ENCODE measurements around the gene SETDB2.
A peak's percentile ranks its signal among the peaks of the same experiment; 100 is the strongest.

Gene SETDB2, protein sequence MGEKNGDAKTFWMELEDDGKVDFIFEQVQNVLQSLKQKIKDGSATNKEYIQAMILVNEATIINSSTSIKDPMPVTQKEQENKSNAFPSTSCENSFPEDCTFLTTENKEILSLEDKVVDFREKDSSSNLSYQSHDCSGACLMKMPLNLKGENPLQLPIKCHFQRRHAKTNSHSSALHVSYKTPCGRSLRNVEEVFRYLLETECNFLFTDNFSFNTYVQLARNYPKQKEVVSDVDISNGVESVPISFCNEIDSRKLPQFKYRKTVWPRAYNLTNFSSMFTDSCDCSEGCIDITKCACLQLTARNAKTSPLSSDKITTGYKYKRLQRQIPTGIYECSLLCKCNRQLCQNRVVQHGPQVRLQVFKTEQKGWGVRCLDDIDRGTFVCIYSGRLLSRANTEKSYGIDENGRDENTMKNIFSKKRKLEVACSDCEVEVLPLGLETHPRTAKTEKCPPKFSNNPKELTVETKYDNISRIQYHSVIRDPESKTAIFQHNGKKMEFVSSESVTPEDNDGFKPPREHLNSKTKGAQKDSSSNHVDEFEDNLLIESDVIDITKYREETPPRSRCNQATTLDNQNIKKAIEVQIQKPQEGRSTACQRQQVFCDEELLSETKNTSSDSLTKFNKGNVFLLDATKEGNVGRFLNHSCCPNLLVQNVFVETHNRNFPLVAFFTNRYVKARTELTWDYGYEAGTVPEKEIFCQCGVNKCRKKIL

GRCh38 chr13:49443704-49444523, at the start of gene SETDB2, which contains the start of gene CAB39L:
Gene SETDB2 (plus strand): TSS chr13:49444274. CDS start chr13:49451894, 7,620 bp downstream.
Gene CAB39L (minus strand): TSS chr13:49444064. CDS start chr13:49382910, 61,154 bp downstream.
- DNase-seq (ENCODE audit: extremely low read depth in 1 of 2, low read depth in 1 of 2), result peak; percentile 96 to 98

GRCh38 chr13:49395451-49395865, 48.6 kb upstream of the SETDB2 start:
- no peak for DNase-seq (ENCODE audit: extremely low read depth in 1 of 2, low read depth in 1 of 2)

DNA sequence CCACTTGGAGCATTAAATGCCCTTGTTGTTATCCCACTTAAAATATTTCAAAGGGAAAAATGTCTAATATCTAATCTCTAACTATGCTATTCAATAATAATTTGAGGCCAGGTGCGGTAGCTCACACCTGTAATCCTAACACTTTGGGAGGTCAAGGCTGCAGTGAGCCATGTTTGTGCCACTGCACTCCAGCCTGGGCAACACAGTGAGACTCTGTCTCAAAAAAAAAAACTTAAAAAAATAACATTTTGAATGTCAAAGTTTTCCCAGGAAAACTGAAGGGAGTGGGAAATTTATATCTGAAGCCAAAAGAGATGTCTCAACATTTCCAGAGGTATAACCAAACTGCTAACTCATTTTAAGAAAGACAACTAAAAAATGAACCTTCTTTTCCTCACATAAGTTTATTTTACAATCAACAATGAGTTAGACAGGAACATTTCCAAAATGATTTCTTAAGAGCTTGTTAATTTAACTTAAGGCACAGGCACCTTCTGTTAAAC, 48.1 kb upstream of the SETDB2 start:
- no peak for DNase-seq (ENCODE audit: extremely low read depth in 1 of 2, low read depth in 1 of 2)

DNA sequence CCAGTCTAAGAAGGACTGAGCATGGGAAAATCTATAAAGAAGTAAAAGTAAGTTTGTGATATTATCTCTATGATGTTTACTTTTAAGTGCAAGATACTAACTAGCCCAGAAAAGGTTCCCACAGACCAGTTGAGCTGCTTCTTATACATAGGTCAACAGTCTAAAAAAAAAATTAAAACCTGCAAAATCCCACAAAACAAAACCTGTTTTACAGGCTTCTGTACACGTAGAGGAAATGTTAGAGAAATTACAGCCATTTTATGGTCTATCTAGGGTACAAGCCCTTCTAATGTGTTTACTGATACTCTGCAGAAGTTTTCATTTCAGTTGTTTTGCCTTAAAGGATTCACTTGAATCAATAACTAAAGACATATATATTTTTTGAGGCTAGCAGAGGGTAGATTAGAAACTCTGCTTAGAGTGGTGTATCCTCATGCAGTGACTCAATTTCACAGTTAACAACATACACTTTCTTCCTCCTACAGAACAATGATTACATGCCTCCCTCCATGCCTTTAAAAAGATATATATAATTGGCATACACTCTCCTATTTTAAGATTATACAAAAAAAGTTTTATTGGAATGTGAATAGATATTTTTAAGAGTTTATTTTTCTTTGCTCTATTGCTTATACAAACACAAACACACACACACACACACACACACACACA, 44.1 kb upstream of the SETDB2 start:
- DNase-seq (ENCODE audit: extremely low read depth in 1 of 2, low read depth in 1 of 2), result no peak

GRCh38 chr13:49400755-49401659, 43.1 kb upstream of the SETDB2 start:
- DNase-seq (ENCODE audit: extremely low read depth in 1 of 2, low read depth in 1 of 2), result no peak

GRCh38 chr13:49403996-49404702, 39.9 kb upstream of the SETDB2 start:
- DNase-seq (ENCODE audit: extremely low read depth in 1 of 2, low read depth in 1 of 2), result no peak

DNA sequence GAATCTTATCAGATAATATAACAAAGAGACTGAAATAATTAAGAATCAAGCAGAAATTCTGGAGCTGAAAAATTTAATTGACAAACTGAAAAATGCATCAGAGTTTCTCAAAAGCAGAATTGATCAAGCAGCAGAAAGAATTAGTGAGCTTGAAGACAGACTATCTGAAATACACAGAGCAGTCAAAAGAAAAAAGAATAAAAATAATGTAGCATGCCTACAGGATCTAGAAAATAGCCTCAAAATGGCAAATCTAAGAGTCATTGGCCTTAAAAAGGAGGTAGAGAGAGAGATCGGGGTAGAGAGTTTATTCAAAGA, 39.4 kb upstream of the SETDB2 start:
- DNase-seq (ENCODE audit: extremely low read depth in 1 of 2, low read depth in 1 of 2), result no peak

DNA sequence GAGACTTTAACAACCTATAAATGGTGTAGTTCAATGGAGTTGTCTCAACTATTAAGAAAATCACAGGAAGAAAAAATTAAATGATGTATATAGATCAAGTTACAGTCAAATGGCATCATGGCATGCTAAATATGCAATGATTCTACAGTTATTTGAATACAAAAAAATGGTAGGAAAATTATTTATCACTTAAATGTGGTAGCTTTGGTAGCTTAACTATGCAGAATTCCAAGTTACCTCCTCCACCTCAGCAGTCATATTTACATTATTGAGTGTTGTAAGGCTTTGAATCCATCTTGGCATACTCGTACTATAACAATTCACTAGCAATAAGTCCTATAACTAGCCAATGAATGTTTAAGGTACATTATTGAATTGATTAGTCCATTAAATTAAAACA, 37.0 kb upstream of the SETDB2 start:
- no peak for DNase-seq (ENCODE audit: extremely low read depth in 1 of 2, low read depth in 1 of 2)

DNA sequence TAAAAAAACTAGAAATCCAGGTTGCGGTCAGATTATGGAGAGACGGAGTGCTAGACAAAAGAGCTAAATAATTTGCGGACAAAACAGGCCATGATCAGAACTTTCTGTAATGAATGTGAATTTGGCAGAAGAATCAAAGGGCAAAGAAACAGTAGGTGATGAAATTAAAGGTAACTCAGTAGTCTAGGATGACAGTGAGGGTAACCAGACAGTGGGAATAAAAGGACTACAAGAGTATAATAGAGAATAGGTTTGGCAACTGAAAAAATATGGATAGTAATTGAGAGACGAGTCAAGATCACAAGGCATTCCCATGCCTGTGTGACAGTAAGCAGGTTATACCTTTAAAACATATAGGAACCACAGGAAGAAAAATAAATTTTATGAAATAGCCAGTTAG, 36.1 kb upstream of the SETDB2 start:
- DNase-seq (ENCODE audit: extremely low read depth in 1 of 2, low read depth in 1 of 2), result no peak

- DNase-seq (ENCODE audit: extremely low read depth in 1 of 2, low read depth in 1 of 2), result no peak
These were observed 35.1 kb upstream of the SETDB2 start for GRCh38 chr13:49409008-49409407.

GRCh38 chr13:49410006-49410405, 34.1 kb upstream of the SETDB2 start:
- DNase-seq (ENCODE audit: extremely low read depth in 1 of 2, low read depth in 1 of 2), result no peak

- DNase-seq (ENCODE audit: extremely low read depth in 1 of 2, low read depth in 1 of 2), result no peak
These were observed 33.6 kb upstream of the SETDB2 start for GRCh38 chr13:49410477-49410876.

DNA sequence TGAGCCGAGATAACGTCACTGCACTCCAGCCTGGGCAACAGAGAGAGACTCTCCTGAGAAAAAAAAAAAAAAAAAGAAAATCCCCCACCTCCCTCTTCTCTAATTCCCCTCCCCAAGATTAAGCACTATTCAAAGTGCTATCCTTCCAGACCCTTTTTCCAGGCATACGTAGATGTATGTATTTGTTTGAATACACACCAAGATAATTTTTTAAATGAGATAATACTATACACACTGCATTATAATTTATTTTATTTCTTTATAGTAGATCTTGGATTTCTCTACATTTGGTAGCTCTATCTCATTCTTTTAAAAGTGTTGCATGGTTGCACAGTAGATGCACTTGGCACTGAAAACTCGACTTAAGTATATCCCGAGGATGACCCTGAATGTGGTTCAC, 32.7 kb upstream of the SETDB2 start:
- no peak for DNase-seq (ENCODE audit: extremely low read depth in 1 of 2, low read depth in 1 of 2)

- no peak for DNase-seq (ENCODE audit: extremely low read depth in 1 of 2, low read depth in 1 of 2)
These were observed 31.3 kb upstream of the SETDB2 start for GRCh38 chr13:49412749-49413148.

DNA sequence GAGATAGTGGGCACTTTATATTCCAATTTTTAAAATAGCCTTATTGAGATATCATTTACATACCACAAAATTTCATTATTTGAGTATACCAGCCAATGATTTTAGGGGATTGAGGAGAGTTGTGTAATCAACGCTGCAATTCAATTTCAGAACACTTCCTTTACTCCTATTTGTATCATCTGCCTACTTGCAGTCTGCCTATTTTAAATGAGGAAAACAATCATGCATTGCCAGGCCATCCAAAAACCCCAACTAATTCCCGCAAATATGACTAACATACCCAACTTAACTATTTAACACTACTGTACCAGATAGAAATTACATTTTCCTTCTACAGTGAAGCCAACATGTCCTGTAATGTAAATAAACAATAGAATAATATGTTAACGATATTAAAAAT, 26.9 kb upstream of the SETDB2 start:
- DNase-seq (ENCODE audit: extremely low read depth in 1 of 2, low read depth in 1 of 2), result no peak

DNA sequence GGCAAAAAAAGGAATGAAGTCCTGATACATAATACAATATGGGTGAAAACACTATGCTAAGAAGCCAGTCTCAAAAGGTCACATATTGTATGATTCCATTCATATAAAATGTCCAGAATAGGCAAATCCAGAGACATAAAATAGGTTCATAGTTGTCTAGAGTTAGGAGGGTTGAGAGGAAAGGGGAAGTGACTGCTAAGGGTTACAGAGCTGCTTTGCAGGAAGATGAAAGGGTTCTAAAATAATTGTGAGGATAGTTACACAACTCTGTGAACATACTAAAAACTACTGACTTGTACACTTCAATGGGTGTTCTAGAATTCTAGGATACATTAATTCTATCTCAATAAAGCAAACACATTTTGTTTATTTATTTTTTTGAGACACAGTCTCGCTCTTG, 25.9 kb upstream of the SETDB2 start:
- no peak for DNase-seq (ENCODE audit: extremely low read depth in 1 of 2, low read depth in 1 of 2)

GRCh38 chr13:49419276-49419675, 24.8 kb upstream of the SETDB2 start:
- no peak for DNase-seq (ENCODE audit: extremely low read depth in 1 of 2, low read depth in 1 of 2)

DNA sequence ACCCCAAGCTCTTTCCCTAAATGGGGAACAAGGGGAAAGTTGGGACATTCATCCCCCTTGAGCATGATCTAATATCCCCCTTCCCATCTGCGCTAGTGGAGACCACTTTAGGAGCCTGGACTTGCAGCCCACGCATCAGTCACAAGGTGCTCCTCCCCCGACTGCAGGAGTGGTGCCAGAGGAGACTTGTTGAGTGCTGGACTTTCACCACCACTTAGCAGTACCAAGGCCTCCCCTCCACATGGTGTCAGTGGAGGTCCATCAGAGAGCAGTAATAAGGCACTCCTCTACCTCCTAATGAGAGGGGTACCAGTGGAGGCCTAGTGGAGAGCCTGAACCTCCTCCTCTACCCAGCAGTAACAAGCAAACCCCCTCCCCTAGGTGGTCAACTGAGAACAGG, 22.7 kb upstream of the SETDB2 start:
- DNase-seq (ENCODE audit: extremely low read depth in 1 of 2, low read depth in 1 of 2), result no peak

- DNase-seq (ENCODE audit: extremely low read depth in 1 of 2, low read depth in 1 of 2), result no peak
These were observed 20.0 kb upstream of the SETDB2 start for GRCh38 chr13:49424011-49424560.

Measured in activated CD8-positive, alpha-beta memory T cell treated with anti-CD3 and anti-CD28 coated beads for 1 hour (primary cell).